A549 (cell line): ENCODE measurements around the gene CAMK4. TPM values are rescaled to one million over a fixed set of nuclear protein-coding genes. Genes with fewer than 3 reads are reported as not detected.

Source experiments
- ATAC-seq, 2 experiments: fragments of 200-7000 bp in 1 of 2; fragments of >200 bp in 1 of 2; cut with Nextera tagmentation in 1 of 2; cut with Tn5 transposase in 1 of 2; 3 replicates each; pipeline versions ENCODE4 v1.8.0 to v1.9.1; 2018 to 2020; ENCODE audit warnings: mild to moderate bottlenecking in 1 of 2, moderate library complexity in 1 of 2
- CTCF ChIA-PET: fragments of 300-600 bp; sonication (Branson Sonifier 250); formaldehyde crosslinking; extraction: SDS; loops from one replicate; lab custom pipeline; 2021; ENCODE audit warnings: antibody characterized with exemption, inconsistent platforms; lab: Yijun Ruan, JAX
- POLR2A ChIA-PET: fragments of 350-600 bp; formaldehyde crosslinking; extraction: SDS; loops from one replicate; lab custom pipeline; 2021; ENCODE audit warnings: antibody characterized with exemption, inconsistent platforms; lab: Yijun Ruan, JAX
- DNase-seq, 2 experiments: peaks; one replicate each; pipeline versions ENCODE4 v3.0.0 to v3.0.0-alpha.2; 2011 to 2016; ENCODE audit warnings: low read depth in 1 of 2, low spot score in 1 of 2
- FAIRE-seq: peaks from 2 replicates; lab custom pipeline; 2011; peaks lifted over from hg19 to GRCh38; lab: Jason Lieb, UNC
- H3K27ac ChIP-seq, 2 experiments: fragments of >200 bp; sonication (Bioruptor Twin); formaldehyde crosslinking; 3 replicates each; pipeline ENCODE4 v1.5.1; 2016 to 2017
- H3K4me1 ChIP-seq: fragments of >200 bp; sonication (Bioruptor Twin); formaldehyde crosslinking; 3 replicates; pipeline ENCODE4 v1.6.1; 2016
- H3K4me2 ChIP-seq: fragments of >200 bp; sonication (Bioruptor Twin); formaldehyde crosslinking; 3 replicates; pipeline ENCODE4 v1.6.1; 2016
- H3K4me3 ChIP-seq: fragments of >200 bp; sonication (Bioruptor Twin); formaldehyde crosslinking; 3 replicates; pipeline ENCODE4 v1.5.1; 2016
- H3K9me3 ChIP-seq: fragments of >200 bp; sonication (Bioruptor Twin); formaldehyde crosslinking; 3 replicates; pipeline ENCODE4 v1.6.1; 2016
- CBX8 ChIP-seq: fragments of 200-600 bp; sonication (generic); IDR thresholded peaks from 2 replicates; pipeline ENCODE4 v1.6.1; 2016
- CEBPB ChIP-seq, 2 experiments: fragments of >200 bp in 1 of 2; sonication (Bioruptor Twin) in 1 of 2; formaldehyde crosslinking in 1 of 2; IDR thresholded peaks; 2 replicates each; pipeline ENCODE4 v1.6.1; 2012 to 2016
- EHMT2 ChIP-seq: fragments of 200-600 bp; sonication (generic); IDR thresholded peaks from 2 replicates; pipeline ENCODE4 v1.6.1; 2016; ENCODE audit warnings: antibody characterized with exemption, low read depth, mild to moderate bottlenecking, moderate library complexity
- FOSB ChIP-seq: fragments of 250-450 bp; sonication (Bioruptor Pico); IDR thresholded peaks from 2 replicates; pipeline ENCODE4 v1.5.0; 2020; ENCODE audit warnings: mild to moderate bottlenecking, moderate library complexity
- HEYL ChIP-seq: fragments of 250-450 bp; sonication (Bioruptor Pico); IDR thresholded peaks from 2 replicates; pipeline ENCODE4 v1.8.0; 2021; ENCODE audit warnings: mild to moderate bottlenecking, moderate library complexity
- JUNB ChIP-seq: fragments of >200 bp; sonication (Bioruptor Twin); formaldehyde crosslinking; IDR thresholded peaks from 2 replicates; pipeline ENCODE4 v1.6.1; 2016
- KDM1A ChIP-seq: fragments of 200-600 bp; sonication (generic); IDR thresholded peaks from 2 replicates; pipeline ENCODE4 v1.6.1; 2016; ENCODE audit warnings: low read depth, mild to moderate bottlenecking
- MAX ChIP-seq: IDR thresholded peaks from 2 replicates; pipeline ENCODE4 v1.6.1; 2012
- MAZ ChIP-seq: fragments of 150-350 bp; IDR thresholded peaks from 2 replicates; pipeline ENCODE4 v1.6.1; 2014; ENCODE audit warnings: antibody characterized with exemption, low read depth, low read length, borderline replicate concordance
- NR3C1 ChIP-seq: fragments of >200 bp; sonication (Bioruptor Twin); formaldehyde crosslinking; IDR thresholded peaks from 3 replicates; pipeline ENCODE4 v1.6.1; 2017
- POLR2A ChIP-seq: IDR thresholded peaks from 2 replicates; pipeline ENCODE4 v1.6.1; 2012; ENCODE audit warnings: mild to moderate bottlenecking, low read length
- POLR2AphosphoS2 ChIP-seq: conservative IDR thresholded peaks from 2 replicates; pipeline ENCODE4 v1.6.1; 2012; ENCODE audit warnings: low read length, improper control_type of control experiment, inconsistent platforms
- RAD21 ChIP-seq, 2 experiments: fragments of >200 bp in 1 of 2; sonication (Bioruptor Twin) in 1 of 2; formaldehyde crosslinking in 1 of 2; IDR thresholded peaks in 1 of 2; conservative IDR thresholded peaks in 1 of 2; 2 replicates in 1 of 2; 3 replicates in 1 of 2; pipeline ENCODE4 v1.6.1; 2012 to 2018; ENCODE audit warnings: inconsistent platforms in 1 of 2
- RARB ChIP-seq: fragments of 250-450 bp; sonication (Bioruptor Pico); IDR thresholded peaks from 2 replicates; pipeline ENCODE4 v1.8.0; 2021; ENCODE audit warnings: mild to moderate bottlenecking, moderate library complexity
- RCOR1 ChIP-seq: fragments of 150-350 bp; IDR thresholded peaks from 2 replicates; pipeline ENCODE4 v1.6.1; 2014; ENCODE audit warnings: antibody characterized with exemption, low read length, low read depth
- REST ChIP-seq: fragments of 200-600 bp; sonication (generic); IDR thresholded peaks from 2 replicates; pipeline ENCODE4 v1.6.1; 2016; ENCODE audit warnings: antibody characterized with exemption, mild to moderate bottlenecking, moderate library complexity
- RFX5 ChIP-seq: fragments of 450-650 bp; IDR thresholded peaks from 2 replicates; pipeline ENCODE4 v1.7.1; 2014; ENCODE audit warnings: antibody characterized with exemption, mild to moderate bottlenecking, moderate library complexity
- RNF2 ChIP-seq: fragments of 200-600 bp; sonication (generic); IDR thresholded peaks from 2 replicates; pipeline ENCODE4 v1.6.1; 2016; ENCODE audit warnings: low read depth, mild to moderate bottlenecking, antibody characterized with exemption, moderate library complexity, borderline replicate concordance
- SMC3 ChIP-seq: fragments of >200 bp; sonication (Bioruptor Twin); formaldehyde crosslinking; IDR thresholded peaks from 3 replicates; pipeline ENCODE4 v1.6.1; 2018; ENCODE audit warnings: inconsistent platforms
- TP53 ChIP-seq: fragments of 250-450 bp; sonication (Bioruptor Pico); IDR thresholded peaks from 2 replicates; pipeline ENCODE4 v1.5.0; 2021; ENCODE audit warnings: mild to moderate bottlenecking, moderate library complexity
- USF2 ChIP-seq: fragments of 450-650 bp; IDR thresholded peaks from 2 replicates; pipeline ENCODE4 v1.6.1; 2014; ENCODE audit warnings: antibody characterized with exemption
- ZC3H11A ChIP-seq: fragments of 450-650 bp; IDR thresholded peaks from 2 replicates; pipeline ENCODE4 v1.6.1; 2014; ENCODE audit warnings: antibody characterized with exemption, mild to moderate bottlenecking
- ZFP36 ChIP-seq: fragments of 450-650 bp; IDR thresholded peaks from 2 replicates; pipeline ENCODE4 v1.6.1; 2014; ENCODE audit warnings: borderline replicate concordance; ENCODE audit not compliant: partially characterized antibody
- ZSCAN20 ChIP-seq: fragments of 250-450 bp; sonication (Bioruptor Pico); IDR thresholded peaks from 2 replicates; pipeline ENCODE4 v1.8.0; 2022; ENCODE audit warnings: mild to moderate bottlenecking, moderate library complexity
- WGBS: methylation state at CpG from one replicate; pipeline ENCODE4 v1.1.6; 2017; ENCODE audit errors: missing lambda C conversion rate; 5-methylcytosine and 5-hydroxymethylcytosine counted together
- polyA plus RNA-seq, 4 experiments: library from polyadenylated mRNA; depleted of rRNA in 3 of 4; stranded (reverse); fragments of >200 nt; fragmentation: RNase III in 1 of 4; extraction: RNeasy Plus Mini Kit Qiagen cat#74134 plus additional on column Dnase treatment in 1 of 4; gene quantifications; 2 replicates in 3 of 4; 3 replicates in 1 of 4; pipeline ENCODE4 v1.2.3, GENCODE V29; 2011 to 2017
- TF ChIP-seq, protein P1 (sequence below): IDR thresholded peaks from 2 replicates; pipeline ENCODE4 v1.6.1; 2012
- TF ChIP-seq, protein P2 (sequence below): fragments of >200 bp; sonication (Bioruptor Twin); formaldehyde crosslinking; IDR thresholded peaks from 3 replicates; pipeline ENCODE4 v1.5.1; 2016
- TF ChIP-seq, protein P3 (sequence below): fragments of >200 bp; sonication (Bioruptor Twin); formaldehyde crosslinking; IDR thresholded peaks from 3 replicates; pipeline ENCODE4 v1.6.1; 2016
- TF ChIP-seq, protein P4 (sequence below): fragments of 150-350 bp; IDR thresholded peaks from 2 replicates; pipeline ENCODE4 v1.6.1; 2014; ENCODE audit warnings: low read depth, mild to moderate bottlenecking, low read length

Gene CAMK4
- polyA plus RNA-seq, 2 of the 4 experiments (the other 2 are of a cell fraction), result not detected

GRCh38 chr5:111366388-111366787 lies 142.2 kb downstream of the CAMK4 start:
- ChIA-PET CTCF (no interaction called here), POLR2A (no interaction called here)
- H3K27ac ChIP-seq, result no peak overlapping the region
- FAIRE-seq (no peak), DNase-seq (no peak), ATAC-seq (no peak)
- H3K9me3 ChIP-seq, result no peaks in the 10 kb centered on the region
- H3K4me3 ChIP-seq, result no peak overlapping the region
- H3K4me1 ChIP-seq, result no peaks in the 10 kb centered on the region
- TF ChIP-seq, protein P1, sequence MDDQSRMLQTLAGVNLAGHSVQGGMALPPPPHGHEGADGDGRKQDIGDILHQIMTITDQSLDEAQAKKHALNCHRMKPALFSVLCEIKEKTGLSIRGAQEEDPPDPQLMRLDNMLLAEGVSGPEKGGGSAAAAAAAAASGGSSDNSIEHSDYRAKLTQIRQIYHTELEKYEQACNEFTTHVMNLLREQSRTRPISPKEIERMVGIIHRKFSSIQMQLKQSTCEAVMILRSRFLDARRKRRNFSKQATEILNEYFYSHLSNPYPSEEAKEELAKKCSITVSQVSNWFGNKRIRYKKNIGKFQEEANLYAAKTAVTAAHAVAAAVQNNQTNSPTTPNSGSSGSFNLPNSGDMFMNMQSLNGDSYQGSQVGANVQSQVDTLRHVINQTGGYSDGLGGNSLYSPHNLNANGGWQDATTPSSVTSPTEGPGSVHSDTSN, result no peak
- no peak for TF ChIP-seq POLR2AphosphoS2
- no peak for TF ChIP-seq ZC3H11A
- TF ChIP-seq, protein P2, sequence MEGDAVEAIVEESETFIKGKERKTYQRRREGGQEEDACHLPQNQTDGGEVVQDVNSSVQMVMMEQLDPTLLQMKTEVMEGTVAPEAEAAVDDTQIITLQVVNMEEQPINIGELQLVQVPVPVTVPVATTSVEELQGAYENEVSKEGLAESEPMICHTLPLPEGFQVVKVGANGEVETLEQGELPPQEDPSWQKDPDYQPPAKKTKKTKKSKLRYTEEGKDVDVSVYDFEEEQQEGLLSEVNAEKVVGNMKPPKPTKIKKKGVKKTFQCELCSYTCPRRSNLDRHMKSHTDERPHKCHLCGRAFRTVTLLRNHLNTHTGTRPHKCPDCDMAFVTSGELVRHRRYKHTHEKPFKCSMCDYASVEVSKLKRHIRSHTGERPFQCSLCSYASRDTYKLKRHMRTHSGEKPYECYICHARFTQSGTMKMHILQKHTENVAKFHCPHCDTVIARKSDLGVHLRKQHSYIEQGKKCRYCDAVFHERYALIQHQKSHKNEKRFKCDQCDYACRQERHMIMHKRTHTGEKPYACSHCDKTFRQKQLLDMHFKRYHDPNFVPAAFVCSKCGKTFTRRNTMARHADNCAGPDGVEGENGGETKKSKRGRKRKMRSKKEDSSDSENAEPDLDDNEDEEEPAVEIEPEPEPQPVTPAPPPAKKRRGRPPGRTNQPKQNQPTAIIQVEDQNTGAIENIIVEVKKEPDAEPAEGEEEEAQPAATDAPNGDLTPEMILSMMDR, result no peak
- no peak for TF ChIP-seq CBX8
- TF ChIP-seq USF2, result no peak
- no peak for TF ChIP-seq KDM1A
- no peak for TF ChIP-seq RCOR1
- no peak for TF ChIP-seq POLR2A
- TF ChIP-seq RFX5, result no peak
- TF ChIP-seq MAX, result no peak
- no peak for TF ChIP-seq RNF2
- no peak for TF ChIP-seq MAZ
- no peak for TF ChIP-seq RARB (CRISPR knock-in tag)
- TF ChIP-seq REST, result no peak
- no peak for TF ChIP-seq HEYL
- TF ChIP-seq TP53, result no peak
- no peak for TF ChIP-seq FOSB
- H3K4me2 ChIP-seq, result no peak overlapping the region

- Histone ChIP-seq H3K4me2 (no peak overlapping the region), H3K9me3 (no peaks in the 10 kb centered on the region), H3K4me3 (no peak overlapping the region), H3K4me1 (no peaks in the 10 kb centered on the region), H3K27ac (no peak overlapping the region)
- DNase-seq (peak in 1 of 2 experiments; percentile 47), FAIRE-seq (no peak), ATAC-seq (peak in 1 of 2 experiments; percentile 66; a peak in 3 of 6 replicates)
- WGBS, result 20% methylated on average over 3 of the region's 3 CpGs
- ChIA-PET CTCF (interaction anchor here (0.7 kb wide), 1 partner anchor 165 kb away, joined by 3 read pairs; no protein-coding TSS in a partner anchor), POLR2A (no interaction called here)
- no peak for TF ChIP-seq JUNB
- TF ChIP-seq NR3C1, result no peak
- no peak for TF ChIP-seq ZC3H11A
- no peak for TF ChIP-seq ZFP36
- no peak for TF ChIP-seq ZSCAN20 (CRISPR knock-in tag)
- TF ChIP-seq, protein P3, sequence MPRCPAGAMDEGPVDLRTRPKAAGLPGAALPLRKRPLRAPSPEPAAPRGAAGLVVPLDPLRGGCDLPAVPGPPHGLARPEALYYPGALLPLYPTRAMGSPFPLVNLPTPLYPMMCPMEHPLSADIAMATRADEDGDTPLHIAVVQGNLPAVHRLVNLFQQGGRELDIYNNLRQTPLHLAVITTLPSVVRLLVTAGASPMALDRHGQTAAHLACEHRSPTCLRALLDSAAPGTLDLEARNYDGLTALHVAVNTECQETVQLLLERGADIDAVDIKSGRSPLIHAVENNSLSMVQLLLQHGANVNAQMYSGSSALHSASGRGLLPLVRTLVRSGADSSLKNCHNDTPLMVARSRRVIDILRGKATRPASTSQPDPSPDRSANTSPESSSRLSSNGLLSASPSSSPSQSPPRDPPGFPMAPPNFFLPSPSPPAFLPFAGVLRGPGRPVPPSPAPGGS, result no peak
- TF ChIP-seq, protein P4, sequence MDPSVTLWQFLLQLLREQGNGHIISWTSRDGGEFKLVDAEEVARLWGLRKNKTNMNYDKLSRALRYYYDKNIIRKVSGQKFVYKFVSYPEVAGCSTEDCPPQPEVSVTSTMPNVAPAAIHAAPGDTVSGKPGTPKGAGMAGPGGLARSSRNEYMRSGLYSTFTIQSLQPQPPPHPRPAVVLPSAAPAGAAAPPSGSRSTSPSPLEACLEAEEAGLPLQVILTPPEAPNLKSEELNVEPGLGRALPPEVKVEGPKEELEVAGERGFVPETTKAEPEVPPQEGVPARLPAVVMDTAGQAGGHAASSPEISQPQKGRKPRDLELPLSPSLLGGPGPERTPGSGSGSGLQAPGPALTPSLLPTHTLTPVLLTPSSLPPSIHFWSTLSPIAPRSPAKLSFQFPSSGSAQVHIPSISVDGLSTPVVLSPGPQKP, result no peak
- no peak for TF ChIP-seq CEBPB (IDR thresholded peaks at IDR 0.05)
- no peak for TF ChIP-seq RAD21 (conservative IDR thresholded peaks at IDR 0.05 in 1 of 2, IDR thresholded peaks at IDR 0.05 in 1 of 2)
- TF ChIP-seq EHMT2, result no peak
- TF ChIP-seq SMC3, result no peak
- TF ChIP-seq HEYL, result no peak
These were observed 142.9 kb downstream of the CAMK4 start for GRCh38 chr5:111367115-111367514.
